HG03045 (cell line): ENCODE measurements around the gene CALB2.
"Not testable (repeated sequence)": the region's sequence is repeated elsewhere in the genome, so short reads cannot be mapped to it uniquely, and the experiment has no call there.

Experiments
- ATAC-seq: cut with Tn5 transposase; IDR thresholded peaks from one replicate; pipeline ENCODE4 v1.9.1; 2021; ENCODE audit warnings: mild to moderate bottlenecking, moderate library complexity; ENCODE audit not compliant: unreplicated experiment

CALB2 gene, protein sequence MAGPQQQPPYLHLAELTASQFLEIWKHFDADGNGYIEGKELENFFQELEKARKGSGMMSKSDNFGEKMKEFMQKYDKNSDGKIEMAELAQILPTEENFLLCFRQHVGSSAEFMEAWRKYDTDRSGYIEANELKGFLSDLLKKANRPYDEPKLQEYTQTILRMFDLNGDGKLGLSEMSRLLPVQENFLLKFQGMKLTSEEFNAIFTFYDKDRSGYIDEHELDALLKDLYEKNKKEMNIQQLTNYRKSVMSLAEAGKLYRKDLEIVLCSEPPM

DNA sequence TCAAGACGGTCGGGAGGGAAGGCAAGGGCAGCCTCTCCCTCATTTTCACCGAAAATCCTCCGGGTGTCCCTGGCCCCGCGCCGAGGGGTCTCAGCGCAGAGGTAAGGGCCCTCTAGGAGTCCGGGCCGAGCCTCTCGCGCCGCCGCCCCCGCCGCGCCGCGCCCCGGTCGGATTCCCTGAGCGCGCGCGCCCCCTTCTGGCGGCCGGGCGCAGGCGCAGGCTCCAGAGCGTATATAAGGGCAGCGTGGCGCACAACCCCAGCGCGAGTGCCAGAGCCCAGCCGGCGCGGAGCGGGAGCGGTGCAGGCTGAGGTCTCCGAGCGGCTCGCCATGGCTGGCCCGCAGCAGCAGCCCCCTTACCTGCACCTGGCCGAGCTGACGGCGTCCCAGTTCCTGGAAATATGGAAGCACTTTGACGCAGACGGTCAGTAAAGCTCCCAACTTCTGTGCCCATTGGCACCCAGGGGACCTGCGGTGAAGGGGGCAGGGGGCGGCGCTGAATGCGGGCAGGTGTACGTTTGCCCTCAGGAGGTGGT is at the start of gene CALB2:
Gene CALB2, plus strand, starts transcription at position 260 of the 535 bp plus-strand sequence. Its CDS starts 70 bp downstream, at position 330.
- ATAC-seq, result peak; percentile 68

DNA sequence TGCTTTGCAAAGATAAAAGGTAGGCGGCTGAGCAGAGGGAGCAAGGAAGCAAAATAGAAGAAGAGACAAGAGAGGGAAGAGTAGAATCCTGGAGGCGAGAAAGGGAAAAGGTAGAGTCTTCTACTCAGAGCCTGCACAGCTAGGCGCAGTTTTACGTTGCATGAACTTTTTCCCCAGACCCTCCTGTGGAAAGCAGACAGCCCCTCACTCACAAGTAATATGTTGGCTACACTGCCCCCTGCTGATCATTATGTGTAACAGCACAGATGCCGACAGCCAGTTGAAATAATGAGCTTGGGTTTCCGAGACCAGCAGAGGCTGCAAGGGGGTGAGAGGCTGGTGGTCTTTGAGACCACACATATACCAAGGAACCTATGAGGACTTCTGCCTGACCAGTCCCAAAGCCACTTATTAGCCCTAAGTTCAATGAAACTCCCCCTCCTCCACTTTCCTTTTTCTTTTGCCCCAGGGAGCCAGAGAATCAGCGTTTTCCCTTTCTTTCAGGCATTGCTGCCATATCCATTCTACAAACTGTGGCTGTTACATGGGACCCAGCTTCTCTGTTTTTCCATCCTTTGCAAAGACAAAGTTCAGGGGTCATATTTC is 46.9 kb upstream of the CALB2 start:
- no peak for ATAC-seq

DNA sequence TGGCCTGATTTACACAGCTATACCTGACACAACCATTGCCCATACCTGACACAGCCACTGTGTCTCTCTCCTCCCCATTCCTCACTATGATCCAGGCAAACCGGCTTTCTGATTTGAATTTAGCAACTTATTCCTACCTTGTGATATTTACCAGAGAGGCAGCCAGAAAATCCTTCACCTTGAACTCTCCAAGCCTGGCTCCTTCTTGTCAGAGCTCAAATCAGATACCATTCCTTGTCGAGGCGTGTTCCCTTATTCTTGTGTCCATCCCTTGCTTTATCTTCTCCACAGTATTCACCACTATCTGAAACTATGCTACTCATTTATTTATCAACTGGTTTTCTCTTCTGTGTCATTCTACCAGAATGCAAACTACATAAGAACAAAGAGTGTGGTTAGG is 44.9 kb upstream of the CALB2 start:
- ATAC-seq, result not testable (repeated sequence)

DNA sequence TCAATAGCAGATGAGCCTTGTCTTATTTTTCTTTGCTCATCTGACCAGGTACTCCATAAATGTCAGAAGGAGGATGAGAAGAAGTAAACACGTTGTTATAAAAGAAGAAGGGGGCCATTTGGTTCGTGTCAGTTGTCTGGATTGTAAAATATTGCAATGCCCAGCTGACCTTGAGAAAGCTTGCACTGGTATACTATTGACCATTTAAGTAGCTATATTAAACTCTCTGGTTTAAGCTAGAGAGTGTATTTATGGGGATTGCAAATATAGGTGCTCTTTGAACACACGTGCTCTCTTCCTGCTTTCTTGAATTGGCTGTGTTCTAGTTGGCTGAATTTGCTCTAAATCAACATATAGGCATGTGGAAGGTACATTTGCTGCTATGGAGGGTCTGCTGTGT is 43.3 kb upstream of the CALB2 start:
- ATAC-seq, result no peak

DNA sequence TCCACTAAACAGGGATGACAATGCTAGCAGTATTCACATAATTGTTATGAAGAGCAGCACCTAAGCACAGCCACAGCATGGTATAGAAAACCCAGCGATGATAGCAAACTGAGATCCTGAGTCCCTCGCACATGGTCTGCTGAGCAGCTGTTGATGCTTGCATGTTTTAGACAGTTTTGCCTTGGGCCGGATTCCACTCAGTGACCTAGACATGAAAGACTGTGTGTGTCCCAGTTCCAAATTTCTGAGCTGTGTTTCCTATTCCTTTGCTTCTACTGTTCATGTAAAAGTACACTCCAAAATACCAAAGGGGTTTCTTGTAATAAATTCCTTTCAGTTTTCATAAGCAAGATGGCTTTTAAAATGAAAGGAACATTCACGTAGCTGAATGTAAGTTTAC is 38.5 kb upstream of the CALB2 start:
- no peak for ATAC-seq

DNA sequence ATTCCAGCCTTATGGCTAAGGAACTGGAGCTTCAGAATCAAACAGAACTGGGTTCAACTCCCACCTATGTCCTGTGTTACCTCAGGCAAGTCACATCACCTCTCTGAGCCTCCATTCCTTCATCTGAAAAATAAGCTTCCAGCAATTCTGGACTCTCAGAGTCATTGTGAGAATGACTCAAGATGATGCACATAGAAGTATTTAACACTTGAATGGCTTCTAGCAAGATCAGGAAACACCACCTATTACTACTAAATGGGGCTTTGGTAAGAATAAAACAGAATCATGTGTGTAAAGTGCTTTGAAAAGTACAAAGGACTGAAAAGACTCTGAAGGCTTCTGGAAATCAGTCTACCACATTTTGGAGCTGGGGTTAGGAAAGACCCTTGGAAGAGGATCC is 30.8 kb upstream of the CALB2 start:
- no peak for ATAC-seq

DNA sequence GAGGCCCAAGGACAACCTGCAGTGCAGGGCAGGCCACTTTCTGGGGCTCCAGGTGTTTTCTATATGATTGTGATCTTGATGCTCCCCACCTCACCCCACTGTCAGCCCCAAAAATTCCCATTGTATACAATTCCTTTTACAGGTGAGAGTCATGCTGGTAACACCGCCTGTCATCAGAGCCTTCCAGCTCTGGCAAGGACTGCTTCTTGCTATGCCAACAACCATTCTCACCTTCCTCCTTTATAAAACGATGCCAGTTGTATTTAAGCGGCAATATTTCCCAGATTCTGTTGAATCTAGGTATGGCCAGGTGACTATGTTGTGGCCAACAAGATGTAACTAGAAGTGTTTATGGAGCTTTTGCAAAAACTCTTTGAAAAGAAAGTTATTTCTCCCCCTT is 30.4 kb upstream of the CALB2 start:
- no peak for ATAC-seq

DNA sequence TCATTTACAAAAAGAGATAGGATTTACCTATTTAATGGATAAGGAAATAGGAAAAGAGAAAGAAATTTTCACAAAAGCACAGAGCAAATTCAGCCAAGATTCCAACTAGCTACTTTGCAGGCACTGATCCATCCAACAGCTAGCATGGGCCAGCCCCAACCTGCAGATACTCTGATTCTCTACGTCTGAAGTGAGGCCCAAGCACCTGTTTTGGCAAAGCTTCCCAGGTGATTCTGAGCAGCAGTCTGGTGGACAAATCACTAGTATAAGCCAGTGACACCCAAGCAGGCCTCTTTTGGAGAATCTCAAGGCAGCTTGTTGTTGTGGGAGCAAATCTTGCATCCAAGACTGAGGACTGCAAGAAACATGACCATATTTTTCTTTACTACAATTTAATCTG is 20.9 kb upstream of the CALB2 start:
- no peak for ATAC-seq

DNA sequence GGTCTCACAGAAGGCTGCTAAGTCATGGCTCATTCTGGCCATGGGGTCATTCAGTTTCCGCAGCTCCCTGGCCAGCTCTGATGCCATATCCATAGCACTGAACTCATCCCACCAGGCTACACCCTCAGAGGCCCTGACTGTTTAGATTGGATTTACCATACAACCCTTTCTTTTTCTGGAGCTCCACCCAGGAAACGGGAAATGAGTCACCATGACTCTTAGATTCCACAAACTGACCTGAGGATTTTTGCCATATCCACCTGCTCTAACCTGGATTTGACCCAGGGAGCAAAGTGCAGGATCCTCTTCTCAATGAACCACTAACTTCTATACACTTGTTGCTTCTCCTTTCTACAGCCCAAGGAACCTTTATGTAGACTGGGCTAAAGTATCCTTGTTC is 20.3 kb upstream of the CALB2 start:
- ATAC-seq, result no peak

DNA sequence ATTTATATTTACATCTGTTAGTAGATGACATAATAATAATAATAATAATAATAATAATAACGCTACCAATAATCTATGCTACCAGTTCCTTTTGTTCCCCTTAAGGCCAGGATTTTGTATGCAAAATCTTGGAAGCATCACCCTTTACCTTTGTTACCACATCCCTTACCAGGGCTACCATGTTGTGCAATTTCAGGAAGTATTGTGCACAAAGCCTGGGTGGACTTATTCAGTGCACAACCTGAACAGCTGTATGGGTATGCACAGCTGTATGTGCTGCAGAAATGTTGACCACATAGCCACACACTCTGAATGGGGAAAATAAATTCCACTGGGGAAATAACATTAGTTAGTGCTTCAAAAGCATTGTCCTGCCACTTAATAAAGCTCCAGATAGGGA is 19.9 kb upstream of the CALB2 start:
- ATAC-seq, result no peak

DNA sequence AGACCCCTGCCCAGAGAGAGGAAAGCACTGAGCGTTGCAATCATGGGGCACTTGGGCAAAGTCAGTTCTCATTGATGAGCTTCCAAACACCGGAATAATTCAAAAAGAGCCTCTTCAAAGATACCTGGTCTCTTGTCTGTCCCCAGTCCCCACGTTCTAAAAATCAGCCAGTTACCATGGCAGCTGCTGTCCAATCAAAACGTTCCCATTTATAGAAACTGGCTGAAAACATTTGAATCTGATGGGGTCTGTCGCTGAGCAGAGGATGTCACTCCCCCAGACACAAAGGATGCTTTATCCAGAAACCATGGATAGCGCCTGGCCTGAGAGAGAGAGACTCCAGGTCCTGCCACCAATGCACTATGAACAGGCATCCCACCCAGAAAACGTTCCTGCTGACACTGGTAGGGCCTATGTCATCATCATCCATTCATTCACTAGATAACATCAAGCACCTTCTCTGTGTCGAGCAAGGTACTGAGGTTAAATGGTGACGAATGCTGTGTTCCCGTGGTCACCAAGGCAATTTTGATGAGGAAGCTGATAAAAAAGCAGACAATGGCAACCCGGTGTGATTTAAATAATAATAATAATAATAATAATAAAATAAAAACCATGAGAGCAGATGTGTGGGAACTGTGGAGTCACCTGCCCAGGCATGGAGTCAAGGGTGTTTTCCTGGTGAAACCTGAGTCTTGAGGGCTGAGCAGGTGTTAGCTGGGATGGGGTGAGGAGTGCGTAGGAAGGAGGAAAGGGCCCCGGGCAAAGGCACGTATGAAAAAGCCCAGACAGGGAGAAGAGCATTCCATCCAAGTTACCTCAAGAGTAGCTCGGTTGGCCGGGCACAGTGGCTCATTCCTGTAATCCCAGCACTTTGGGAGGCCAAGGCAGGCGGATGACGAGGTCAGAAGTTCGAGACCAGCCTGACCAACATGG is 19.0 kb upstream of the CALB2 start:
- no peak for ATAC-seq

DNA sequence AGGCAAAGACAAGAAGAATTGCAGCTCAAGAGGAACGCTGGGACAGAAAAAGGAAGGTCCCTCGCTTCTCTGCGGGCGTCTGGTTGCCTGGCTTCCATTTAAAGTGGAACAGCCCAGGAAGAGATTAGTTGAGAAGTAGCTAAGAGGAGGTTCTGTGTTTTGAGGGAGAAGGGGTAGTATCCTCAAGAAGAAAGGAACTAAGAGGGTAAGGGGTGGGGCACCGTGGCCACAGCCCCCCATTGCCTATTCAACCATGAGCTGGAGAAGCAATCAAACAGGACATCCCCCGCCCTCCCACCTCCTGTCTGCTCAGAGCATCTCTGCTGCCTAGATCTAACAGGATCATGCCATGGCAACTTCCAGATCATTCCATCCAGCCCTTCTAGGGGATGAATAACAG is 18.1 kb upstream of the CALB2 start:
- ATAC-seq, result no peak

DNA sequence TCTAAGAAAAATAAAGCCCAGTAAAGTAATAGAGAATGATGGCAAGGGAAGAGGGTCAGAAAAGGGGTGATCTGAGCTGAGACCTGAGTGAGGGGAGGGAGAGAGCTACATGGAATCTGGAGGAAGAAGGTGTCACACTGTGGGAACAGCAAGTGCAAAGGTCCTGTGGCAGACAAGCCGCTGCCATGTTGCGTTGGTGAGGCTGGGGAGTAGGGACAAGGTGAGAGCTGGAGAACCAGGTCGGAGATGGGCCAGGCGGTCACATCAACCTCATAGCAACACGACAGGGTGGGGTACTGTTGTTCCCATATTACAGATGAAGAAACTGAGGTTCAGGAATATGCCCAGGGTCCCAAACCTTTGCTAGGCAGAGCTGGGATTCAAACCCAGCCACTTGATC is 16.6 kb upstream of the CALB2 start:
- ATAC-seq, result no peak

DNA sequence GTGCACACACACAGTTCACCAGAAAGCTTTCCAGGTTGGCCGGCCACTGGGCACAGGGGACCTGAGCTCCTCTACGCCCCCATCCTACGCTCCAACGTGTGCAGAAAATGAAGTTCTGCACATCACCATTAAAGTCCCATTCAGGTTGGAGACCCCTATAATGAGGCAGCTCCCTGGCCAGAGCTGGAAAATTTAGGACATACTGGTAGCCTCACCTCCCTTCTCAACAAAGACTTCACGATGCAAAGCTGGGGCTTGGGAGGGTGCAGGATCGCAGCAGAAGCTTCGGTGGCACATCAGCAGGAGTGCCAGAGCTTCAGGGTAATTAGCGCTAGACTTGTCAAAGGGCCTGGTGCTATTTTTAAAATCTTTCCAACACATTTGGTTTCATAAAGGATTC is 15.4 kb upstream of the CALB2 start:
- no peak for ATAC-seq

DNA sequence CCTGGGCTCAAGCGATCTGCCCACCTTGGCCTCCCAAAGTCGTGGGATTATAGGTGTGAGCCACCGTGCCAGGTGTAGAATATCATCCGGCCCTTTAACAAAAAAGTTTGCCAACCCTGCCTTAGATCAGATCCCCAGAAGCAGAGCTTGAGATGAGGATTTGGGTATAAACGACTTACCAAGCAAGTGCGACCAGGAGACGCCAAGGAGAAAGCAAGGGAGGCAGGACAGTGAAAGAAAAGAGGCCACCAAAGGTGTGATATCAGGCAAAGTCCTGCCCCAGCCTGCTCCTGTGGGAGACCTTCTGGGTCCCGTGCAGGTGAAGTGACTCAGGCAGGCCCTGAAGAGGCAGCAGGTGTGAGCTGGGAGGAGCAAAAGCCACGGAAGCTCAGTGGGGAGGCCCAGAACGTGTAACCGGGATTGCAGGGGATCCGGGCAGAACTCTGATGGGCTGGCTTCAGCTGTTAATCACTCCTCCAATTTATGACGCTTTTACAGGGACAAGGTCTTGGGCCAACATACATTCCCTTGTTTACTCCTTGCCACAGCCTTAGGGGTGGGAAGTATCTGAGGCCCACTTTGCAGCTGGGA is 14.1 kb upstream of the CALB2 start:
- no peak for ATAC-seq

DNA sequence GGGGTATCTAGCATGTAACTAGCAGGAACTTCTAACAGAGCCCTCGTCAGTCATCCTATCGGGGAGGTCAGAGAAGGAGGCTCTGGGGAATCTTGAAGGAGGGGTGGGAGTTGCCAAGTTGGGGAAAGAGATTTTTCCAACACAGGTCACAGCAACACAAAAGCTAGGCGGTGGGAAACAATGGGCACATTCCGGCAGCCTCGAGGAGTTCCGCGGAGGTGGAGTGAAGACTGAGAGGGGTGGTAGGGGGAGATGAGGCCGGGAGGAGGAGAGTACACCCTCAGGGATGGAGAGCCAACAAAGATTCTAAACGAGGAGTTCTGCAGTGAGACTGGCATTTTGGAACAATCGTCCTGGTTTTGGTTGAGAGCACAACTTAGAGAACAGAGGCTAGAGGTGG is 13.5 kb upstream of the CALB2 start:
- ATAC-seq, result no peak

DNA sequence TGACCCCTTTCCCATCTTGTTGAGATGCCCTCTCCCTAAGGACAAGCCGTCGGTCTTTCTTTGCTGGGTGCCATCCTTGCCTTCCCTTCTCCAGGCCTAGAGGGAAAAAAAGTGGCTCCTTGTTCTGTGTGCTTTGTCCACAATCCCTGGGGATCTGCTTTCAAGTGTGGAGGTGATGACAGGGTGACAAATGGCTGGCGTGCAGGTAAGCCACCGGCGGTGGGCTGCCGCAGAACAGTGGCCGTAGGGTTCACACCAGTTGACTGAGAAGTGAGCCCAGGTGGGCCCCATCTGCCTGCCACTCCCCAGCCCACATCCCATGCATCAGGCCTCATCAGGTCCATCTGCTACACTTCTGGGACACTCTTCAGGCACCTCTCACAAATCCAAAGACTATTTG is 11.4 kb upstream of the CALB2 start:
- ATAC-seq, result no peak

DNA sequence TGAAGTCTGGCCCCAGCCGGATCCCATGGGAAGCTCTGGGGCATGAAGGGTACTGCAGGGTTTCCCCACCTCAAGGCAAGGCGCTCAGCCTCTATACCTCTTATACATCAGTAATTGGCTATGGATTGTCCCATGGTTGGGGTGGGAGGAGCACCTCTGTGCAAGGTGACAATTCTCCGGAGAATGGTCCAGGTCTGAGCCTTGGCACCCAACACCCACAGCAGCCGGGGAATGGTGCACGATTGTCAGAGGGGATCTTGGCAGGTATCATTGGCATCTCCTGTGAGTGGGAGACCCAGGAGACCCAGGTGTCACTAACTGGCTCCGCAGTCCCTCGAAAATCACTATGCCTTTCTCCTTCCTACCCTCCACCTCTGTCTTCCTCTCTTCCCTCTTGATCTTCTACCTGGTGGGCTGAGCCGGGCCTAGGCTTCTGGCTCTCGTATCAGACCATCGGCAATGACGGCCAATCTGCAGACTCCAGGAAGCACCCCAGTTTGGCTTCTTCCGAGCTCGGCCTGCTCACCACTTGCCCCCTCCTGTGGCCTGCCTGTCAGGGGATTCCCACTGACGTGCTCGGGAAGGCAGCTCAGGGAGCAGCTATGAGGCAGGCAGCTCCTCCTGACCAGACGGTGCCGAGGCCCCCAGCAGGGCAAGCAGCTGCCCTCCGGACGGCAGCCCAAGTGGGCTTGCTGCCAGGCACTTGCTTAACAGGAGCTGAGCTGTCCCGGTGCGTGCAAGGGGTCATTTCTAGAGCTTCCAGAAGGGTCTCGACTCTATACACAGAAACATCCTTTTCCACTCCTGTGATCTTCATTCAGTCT is 10.0 kb upstream of the CALB2 start:
- no peak for ATAC-seq

DNA sequence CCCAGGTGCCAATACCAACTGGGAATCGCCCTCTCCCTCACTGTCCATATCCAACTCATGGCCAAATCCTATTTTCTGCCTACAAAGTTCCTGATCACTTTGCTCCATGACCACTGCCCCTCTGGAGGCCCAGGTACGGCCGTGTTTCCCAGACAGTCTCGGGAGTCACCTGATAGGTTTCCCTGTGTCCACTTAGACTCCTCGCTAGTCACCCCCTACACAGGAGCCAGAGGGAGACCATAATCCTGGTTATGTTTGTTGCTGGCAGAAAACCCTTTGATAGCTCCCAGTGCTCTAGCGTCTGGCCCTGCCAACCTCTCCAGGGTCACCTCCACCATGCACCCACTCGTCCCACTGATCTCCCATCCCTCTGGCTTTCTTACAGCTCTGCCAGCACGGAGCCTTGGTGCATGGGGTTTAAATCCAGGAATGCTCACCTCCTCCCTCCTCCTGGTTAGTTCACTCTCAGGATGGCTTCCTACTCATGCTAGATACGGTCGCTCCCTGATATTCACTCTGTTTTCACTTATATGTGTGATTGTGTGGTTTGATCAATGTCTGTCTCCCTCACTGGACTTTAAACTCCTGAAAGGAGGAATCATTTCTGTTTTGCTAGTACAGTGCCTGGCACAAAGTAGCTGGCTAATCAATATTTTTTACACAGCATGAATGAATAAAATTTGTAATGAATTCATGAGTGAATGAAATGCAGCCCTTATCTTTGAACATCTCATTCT is 7.5 kb upstream of the CALB2 start:
- ATAC-seq, result no peak

DNA sequence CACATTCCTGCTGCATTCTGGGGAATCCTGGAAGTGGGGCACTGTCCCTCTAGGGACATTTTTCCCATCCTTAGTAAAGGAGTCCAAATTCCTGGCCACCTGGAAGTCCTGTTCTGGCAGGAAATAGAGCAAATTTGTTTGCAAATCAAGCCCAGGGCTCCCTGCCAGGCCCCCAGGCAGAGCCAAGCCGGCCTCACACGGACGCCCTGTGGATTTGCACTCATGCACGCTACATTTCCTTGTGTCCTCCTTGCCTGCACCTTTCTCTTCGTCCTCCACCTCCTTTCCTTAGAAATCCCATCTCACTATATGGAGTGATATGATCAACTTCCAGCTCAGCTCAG is 7.0 kb upstream of the CALB2 start:
- ATAC-seq, result no peak
